ENCODE results near the gene SETD5.
"Not testable (repeated sequence)": the region's sequence is repeated elsewhere in the genome, so short reads cannot be mapped to it uniquely, and the experiment has no call there.

SETD5 gene

GRCh38 chr3:9473496-9474065 lies 76.2 kb downstream of the SETD5 start:
- DNase-seq = no peak

DNA sequence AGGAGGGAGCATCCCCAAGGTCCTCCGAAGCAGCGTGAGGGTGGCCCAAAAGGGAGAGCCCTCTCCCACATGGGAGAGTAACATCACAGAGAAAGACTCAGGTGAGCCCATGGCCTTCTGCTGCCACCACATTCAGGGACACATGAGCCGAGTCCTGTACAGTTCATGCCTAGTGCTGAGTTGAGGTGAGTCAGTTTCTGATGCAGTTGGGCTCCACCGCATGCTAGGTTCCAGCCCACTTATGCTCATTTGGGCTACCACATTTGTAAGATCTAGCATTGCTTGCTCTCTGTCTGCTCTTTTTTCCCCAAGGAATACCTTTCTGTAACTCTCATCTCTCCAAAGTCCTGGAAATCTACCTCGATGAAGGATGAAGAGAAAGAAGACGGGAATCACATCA lies 77.1 kb downstream of the SETD5 start:
- no peak for DNase-seq

GRCh38 chr3:9476935-9477334 lies 79.5 kb downstream of the SETD5 start:
- no peak for DNase-seq

GRCh38 chr3:9480265-9480664 lies 82.8 kb downstream of the SETD5 start:
- no peak for DNase-seq

DNA sequence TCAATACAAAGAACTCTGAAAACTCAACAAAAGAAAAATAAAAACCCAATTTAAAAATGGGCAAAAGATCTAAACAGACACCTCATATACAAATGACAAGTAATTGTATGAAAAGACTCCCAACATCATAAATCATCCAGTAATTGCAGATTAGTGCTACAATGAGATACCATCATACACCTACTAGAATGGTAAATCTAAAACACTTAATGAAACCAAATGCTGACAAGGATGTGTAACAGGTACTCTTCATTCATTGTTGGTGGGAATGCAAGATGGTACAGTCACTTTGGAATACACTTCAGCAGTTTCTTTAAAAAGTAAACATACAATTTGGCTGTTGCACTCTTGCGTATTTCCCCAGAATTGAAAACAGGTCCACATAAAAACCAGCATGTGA lies 87.8 kb downstream of the SETD5 start:
- DNase-seq = no peak

DNA sequence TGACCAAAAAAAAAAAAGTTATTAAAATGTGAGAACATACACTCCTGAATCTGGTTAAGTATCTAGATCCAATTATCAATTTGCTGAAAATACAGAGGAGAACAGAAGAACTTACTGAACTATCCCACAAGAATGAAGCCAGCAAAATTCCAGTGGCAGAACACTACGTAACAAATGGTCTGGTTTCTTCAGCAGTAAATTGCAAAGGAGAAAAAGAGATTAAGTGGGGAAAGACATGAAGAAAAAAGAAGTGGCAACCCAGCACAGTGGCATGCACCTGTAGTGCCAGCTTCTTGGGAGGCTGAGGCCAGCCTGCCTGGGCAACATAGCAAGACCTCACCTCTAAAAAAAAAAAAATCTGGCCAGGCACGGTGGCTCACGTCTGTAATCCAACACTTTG lies 94.1 kb downstream of the SETD5 start:
- DNase-seq = no peak

- not testable (repeated sequence) for DNase-seq
Measured at GRCh38 chr3:9494036-9494435, 96.6 kb downstream of the SETD5 start.

DNA sequence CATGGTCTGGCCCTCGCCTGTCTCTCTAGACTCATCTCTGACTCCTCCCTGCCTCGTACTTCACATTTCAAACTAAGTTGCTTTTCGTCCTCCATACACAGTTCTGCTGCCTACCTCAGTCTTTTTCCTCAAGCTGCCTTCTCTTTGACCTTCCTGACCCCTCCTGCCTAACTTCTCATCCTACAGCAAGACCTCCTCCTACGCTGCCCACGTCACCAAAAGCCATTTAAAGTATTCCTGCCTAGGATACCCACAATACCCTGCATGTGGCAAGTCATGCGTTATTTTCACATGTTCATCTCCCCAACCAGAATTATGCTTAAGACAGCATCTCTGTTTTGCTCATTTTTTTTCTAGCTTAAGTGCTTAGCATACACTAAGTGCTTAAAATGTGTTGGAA lies 99.5 kb downstream of the SETD5 start:
- DNase-seq = no peak

DNA sequence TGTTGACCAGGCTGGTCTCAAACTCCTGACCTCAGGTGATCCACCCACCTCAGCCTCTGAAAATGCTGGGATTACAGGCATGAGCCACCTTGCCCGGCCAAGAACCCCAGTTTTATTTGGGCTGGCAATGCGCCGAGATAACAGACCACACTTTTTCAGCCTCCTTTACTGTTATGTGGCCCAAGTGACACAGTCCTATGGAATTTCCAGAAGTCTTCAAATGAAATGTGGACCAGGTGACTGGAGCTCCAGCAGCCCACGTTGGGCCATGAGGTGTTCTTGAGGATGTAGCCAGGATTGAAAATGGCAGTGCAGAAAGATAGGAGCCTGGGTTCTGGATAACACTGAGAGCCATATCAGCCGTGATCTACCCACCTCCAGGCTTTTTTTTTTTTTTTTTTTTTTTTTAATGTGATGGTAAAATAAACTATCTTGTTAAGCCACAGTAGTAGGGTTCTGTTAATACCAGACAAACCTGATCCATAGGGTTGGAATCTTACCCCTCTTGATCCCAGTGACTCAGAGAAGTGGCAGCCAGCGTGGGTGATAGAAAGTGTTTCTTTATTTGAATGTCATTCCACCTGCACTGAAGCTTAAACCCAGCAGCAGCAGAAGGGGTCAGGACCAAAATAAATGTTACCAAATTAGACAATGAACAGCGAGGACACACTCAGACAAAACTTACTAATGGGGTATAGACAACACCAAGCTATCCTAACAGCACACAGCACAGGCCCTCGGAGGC lies 100.6 kb downstream of the SETD5 start:
- DNase-seq = no peak

DNA sequence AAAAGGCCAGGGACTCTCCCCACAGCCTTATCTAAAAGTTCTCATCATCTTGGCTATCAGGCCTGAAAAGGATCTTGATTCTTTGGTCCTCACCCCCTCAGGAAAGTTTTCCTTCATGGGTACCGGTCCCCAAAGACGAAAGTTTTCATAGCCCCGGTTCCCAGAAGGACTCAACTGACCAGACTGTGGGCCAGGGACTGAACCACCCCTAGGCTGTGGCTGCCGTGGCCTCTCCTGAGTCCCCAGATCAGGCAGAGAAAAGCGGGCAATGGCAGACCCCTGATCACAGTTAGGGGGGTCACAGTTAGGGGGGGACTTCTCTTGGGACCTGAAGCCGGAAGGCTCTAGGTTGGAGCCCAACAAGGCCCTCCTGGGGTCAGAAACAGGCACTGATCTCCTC lies 101.4 kb downstream of the SETD5 start:
- DNase-seq = no peak

DNA sequence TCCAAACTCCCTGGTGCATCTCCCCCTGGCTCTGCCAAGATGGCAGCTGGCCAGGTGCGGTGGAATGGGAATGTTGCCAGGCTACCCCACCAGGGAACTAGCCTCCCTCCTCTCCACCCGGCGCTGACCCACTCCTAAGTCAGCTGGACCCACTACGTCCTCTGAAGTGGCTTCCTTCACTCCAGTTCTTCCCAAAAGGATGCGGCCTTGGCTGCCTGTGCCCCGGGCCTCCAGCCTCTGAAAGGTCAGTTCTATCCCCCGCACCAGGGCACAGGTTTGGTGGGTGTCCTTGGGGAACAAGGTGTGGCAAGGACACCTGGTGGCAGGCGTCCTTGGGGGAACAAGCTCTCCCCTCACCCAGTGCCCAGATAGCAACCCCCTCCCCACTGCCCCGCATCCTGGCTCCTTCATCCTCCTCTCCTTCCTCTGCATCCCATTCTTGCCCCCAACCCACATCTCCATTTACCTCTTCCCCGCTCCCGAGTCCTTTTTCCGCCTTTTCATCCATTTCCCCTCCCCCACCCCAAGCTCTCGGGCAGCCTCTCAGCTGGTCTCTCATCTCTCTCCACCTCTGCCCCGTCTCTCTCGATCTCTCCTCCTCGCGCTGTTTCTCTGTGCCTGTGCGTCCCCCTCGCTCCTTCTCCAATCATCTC lies 102.2 kb downstream of the SETD5 start:
- no peak for DNase-seq

- DNase-seq = no peak
Measured at GRCh38 chr3:9500108-9501050, 103.0 kb downstream of the SETD5 start.

DNA sequence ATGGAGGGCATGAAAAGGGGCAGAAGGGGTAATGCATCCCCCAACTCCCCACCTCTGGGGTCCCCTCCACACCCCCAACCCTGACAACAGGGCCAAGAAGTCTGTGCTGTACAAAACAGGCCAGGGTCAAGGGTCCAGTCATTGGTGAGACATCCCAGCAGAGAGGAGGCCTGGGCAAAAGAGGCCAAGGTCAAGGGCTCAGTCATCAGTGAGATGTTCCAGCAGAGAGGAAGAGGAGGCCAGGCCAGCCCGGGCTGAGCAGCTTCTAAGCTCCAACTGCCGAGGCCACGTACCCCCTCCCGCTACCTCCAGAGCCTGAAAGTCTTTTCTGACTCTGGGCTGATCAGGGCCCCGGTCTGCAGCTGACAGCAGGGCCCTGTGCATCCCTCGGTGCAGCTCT lies 103.8 kb downstream of the SETD5 start:
- no peak for DNase-seq

DNA sequence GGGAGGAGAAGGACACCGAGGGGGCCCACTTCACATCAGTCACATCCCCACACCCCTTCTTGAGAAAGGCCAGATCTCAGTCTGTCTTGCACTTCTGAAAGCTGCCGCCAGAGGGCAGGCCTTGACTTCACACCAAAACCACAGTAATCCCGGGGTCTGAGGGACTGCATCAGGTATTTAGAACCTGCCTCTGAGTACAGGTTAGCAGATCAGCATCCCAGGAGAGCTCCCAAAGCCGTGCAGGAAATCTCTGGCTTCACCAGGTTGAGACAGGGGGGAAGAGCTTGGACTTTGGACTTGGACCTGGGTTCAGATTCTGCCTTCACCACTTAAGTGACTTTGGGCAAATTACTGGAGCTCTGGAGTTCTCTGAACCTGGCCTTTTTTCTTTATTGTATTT lies 105.9 kb downstream of the SETD5 start:
- DNase-seq = peak; percentile 40

DNA sequence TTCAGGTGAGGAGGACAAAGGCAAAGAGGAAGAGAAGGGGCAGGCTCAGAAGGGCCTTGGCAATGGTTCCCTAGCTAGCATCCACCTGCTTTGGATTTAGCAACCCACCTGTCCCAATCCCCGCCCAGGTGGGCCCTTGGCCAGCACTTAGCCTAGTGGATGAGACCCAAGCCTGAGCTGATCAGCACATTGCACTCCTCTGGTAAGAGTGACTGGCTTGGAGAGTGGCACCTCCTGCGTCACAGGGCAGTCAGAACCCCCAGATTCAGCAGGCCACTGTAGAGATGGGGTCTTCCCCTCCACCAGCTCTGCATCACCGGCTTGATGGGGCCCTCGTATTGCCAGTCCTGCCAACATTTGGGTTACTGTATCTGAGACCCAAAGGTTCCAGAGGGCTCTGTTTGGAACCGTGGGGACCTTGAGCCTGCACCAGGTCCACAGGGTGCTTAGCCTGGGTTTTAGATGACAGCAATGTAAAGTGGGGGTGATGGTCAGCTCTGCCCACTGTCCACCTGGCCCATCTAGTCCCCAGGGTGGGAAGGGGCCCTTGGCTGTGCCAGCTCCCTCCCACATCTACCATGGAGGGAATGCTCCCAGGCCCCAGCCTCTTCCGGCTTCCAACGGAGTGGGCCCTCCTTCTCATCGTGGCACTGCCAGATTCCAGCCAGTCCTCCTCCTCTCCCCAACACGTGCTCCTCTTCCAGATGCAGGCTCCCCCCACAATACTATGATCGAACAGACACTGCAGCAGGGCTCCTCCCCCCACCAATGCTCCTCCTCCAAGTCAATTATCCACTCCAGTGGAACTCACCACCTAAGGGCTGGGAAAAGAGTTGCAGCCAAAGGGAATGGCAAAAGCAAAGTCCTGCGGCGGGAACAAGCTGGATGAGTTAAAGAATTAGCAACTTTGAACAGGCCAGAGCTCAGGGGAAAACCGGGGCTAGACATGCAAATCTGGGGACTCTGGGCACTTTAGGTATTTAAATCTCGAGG lies 110.5 kb downstream of the SETD5 start:
- no peak for DNase-seq

DNA sequence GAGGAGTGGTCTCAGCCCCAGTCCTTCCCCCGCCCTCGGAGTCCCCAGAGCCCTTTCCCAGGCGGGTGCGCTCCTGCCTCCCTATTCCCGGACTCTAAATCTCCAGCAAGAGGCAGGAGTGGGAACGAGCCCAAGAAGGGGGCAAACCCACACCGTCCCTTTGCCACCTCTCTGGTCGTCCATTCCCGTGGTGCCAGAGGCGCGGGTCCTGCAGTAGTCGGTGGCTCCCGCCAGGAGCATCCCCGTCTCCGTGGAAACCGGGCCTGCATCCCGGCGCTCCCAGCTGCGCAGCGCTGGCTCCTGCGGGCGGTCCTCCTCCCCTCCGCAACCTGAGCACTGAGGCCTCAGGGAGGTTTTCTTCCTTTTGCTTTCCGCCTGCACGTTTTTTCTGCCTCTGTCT lies 111.4 kb downstream of the SETD5 start:
- DNase-seq = no peak

DNA sequence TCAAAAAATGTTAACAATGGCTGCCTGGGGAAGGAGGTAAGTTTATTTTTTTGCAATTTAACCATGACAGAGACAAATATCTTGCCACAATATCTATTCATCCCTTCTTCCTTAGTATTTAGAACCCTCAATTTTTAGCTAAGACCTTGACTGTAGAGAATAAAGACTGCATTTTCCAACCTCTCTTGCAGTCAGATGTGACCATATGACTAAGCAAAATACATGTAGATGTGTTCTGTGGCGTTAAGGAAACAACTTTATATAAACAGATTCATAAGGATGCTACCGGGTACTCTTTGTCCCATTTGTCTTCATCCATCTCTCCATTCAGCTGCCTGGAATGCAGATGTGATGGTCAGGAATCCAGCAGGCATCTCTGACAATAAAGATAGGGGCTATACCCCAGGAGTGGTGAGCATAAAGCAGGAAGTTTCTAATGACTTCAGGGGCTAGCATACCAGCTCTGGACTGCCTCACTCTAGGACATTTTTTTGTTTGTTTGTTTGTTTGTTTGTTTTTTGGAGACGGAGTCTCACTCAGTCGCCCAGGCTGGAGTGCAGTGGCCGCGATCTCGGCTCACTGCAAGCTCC lies 115.1 kb downstream of the SETD5 start:
- DNase-seq = no peak

DNA sequence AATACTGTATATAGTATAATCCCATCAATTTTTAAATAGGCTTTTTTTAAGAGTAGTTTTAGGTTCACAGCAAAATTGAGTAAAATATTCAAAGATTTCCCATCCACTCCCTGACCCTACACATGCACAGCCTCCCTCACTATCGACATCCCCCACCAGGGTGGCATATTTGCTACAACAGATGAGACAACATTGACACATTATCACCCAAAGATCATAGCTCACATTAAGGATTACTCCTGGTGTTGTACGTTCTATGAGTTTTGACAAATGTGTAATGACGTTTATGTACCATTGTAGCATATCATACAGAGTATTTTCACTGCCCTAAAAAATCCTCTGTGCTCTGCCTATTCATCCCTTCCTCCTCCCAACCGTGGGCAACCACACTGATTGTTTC lies 116.9 kb downstream of the SETD5 start:
- no peak for DNase-seq

DNA sequence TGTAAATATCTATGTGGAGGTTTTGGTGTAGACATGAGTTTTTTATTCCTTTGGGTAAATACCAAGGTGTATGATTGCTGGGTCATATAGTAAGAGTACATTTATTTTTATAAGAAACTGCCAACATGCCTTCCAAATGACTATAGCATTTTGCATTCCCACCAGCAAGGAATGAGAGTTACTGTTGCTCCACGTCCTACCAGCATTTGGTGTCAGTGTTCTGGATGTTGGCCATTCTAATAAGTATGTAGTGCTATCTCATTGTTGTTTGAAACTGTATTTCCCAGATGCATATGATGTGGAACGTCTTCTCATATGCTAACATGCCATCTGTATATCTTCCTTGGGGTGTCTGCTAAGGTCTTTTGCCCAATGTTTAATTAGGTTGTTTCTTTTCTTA lies 117.5 kb downstream of the SETD5 start:
- no peak for DNase-seq

DNA sequence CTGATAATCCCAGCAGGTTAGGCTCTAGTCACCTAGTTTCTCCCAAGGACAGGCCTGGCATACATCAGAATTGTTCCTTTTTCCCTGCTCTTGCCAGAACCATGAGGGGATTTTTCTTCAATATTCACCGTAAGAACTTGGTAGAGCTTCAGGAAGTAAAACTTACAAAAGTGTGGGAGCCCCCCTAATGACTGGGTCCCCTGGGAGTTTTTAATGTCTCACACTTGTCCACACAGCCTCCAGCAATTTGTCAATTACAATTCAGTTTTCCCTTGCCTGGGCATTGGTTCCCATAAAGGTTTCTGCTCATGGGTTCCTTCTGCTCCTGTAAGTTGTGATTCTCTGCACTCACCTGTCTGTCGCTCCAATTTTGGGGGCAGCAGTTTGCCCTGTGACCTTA lies 127.7 kb downstream of the SETD5 start:
- DNase-seq = no peak
